GM21526 (cell line): ENCODE measurements around the gene PIK3R5.

Experiments used
- ATAC-seq: cut with Tn5 transposase; IDR thresholded peaks from one replicate; pipeline ENCODE4 v1.9.1; 2021; ENCODE audit warnings: moderate library complexity; ENCODE audit not compliant: unreplicated experiment, low FRiP score

PIK3R5 gene

GRCh38 chr17:8925808-8926207 lies 39.7 kb downstream of the PIK3R5 start:
- no peak for ATAC-seq

- ATAC-seq = no peak
Observed at GRCh38 chr17:8925141-8925540, 40.4 kb downstream of the PIK3R5 start.

GRCh38 chr17:8924595-8924994 lies 40.9 kb downstream of the PIK3R5 start:
- no peak for ATAC-seq

- no peak for ATAC-seq
Observed at GRCh38 chr17:8923762-8924161, 41.7 kb downstream of the PIK3R5 start.

GRCh38 chr17:8922928-8923327 lies 42.6 kb downstream of the PIK3R5 start:
- no peak for ATAC-seq

- ATAC-seq = no peak
Observed at GRCh38 chr17:8922451-8922850, 43.1 kb downstream of the PIK3R5 start.

GRCh38 chr17:8921147-8921546 lies 44.4 kb downstream of the PIK3R5 start:
- no peak for ATAC-seq

GRCh38 chr17:8918807-8919465 lies 46.6 kb downstream of the PIK3R5 start:
- no peak for ATAC-seq

- no peak for ATAC-seq
Observed at GRCh38 chr17:8916466-8916865, 49.0 kb downstream of the PIK3R5 start.

- no peak for ATAC-seq
Observed at GRCh38 chr17:8914554-8914953, 51.0 kb downstream of the PIK3R5 start.

GRCh38 chr17:8913879-8914278 lies 51.6 kb downstream of the PIK3R5 start:
- no peak for ATAC-seq

GRCh38 chr17:8913091-8913490 lies 52.4 kb downstream of the PIK3R5 start:
- no peak for ATAC-seq

- no peak for ATAC-seq
Observed at GRCh38 chr17:8912084-8912981, 53.2 kb downstream of the PIK3R5 start.

- no peak for ATAC-seq
Observed at GRCh38 chr17:8910969-8911604, 54.4 kb downstream of the PIK3R5 start.

GRCh38 chr17:8909586-8910270 lies 55.8 kb downstream of the PIK3R5 start:
- no peak for ATAC-seq

- no peak for ATAC-seq
Observed at GRCh38 chr17:8905331-8905730, 60.2 kb downstream of the PIK3R5 start.

GRCh38 chr17:8904686-8905085 lies 60.8 kb downstream of the PIK3R5 start:
- ATAC-seq = no peak

- no peak for ATAC-seq
Observed at GRCh38 chr17:8904201-8904600, 61.3 kb downstream of the PIK3R5 start.

GRCh38 chr17:8900626-8901585 lies 64.6 kb downstream of the PIK3R5 start:
- ATAC-seq = no peak

GRCh38 chr17:8900207-8900606 lies 65.3 kb downstream of the PIK3R5 start:
- ATAC-seq = no peak
